Activated CD4-positive, alpha-beta T cell treated with anti-CD3 and anti-CD28 coated beads, Interleukin-2, amount 50 U/mL, for 16 hours (primary cell): ENCODE results near the gene PLCL1.
"Not testable (repeated sequence)": the region's sequence is repeated elsewhere in the genome, so short reads cannot be mapped to it uniquely, and the experiment has no call there.

Experiments
- DNase-seq: peaks from one replicate; pipeline ENCODE4 v3.0.0-alpha.2; 2020

The PLCL1 gene

DNA sequence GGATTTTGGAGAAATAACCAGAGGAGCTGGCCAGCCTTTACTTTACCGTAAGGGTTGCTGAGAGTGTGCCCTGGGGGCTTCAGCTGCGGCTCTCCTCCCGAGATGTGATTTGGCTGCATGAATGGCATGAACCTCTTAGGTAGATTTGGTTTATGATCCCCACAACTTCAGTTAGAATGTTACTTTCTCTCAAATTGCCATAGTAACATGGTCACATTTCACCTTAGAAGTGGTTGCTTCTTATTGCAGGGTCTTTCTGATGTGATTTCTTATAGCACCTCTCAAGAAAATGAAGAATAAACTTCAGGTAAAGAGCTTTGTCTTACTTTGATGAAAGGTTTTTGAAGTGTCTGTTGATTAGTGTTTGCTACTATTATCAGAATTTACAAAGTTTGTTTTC lies 5.6 kb downstream of the PLCL1 start:
- DNase-seq = no peak

DNA sequence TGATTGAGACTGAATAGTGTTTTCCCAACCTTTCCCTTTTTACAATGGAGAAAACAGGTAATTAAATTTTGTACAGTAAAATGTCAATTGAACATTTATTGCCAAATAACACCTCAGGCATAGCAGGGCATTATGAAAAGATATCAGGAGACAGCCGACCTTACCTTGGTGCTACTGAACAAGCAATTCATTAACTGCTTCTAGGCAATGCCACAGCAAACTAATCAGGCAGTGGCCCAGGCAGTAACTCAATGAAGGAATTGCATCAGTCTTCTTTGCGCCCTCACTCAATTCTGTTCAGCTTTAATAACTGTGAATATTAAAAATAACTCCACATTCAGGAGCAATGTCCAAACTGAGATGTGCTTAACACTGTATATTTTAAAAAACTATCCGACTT lies 6.1 kb downstream of the PLCL1 start:
- DNase-seq = no peak

DNA sequence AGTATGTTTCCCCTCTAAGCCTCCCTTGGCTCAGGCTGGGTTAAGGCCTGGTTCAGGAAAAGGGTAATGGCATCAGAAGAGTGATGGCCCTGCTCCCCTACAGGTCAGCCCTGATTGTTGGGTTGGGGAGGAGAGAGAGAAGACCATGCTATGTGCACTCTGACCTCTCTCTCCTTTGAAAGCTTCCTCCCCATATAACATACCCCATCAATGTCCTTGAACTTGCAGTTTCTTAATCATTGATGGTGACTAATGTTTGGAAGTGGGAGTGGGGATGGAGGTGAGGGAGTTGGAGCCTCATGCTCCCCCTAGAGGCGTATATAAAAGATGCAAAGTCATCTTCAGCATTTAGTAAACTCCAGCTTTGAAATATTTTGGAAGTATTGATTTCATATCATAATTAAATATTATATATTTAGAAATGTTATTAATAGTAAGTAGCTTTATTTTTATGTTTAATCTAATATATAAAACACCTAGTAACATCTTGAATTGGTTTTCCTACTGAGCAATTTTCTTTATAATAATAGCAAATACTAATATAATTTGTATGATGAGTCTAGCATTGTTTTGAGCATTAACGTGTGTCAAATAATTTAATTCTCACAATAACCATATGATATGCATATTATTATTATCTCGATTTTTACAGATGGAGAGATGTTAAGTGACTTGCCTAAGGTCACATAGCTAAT lies 8.8 kb downstream of the PLCL1 start:
- DNase-seq = peak; percentile 28

DNA sequence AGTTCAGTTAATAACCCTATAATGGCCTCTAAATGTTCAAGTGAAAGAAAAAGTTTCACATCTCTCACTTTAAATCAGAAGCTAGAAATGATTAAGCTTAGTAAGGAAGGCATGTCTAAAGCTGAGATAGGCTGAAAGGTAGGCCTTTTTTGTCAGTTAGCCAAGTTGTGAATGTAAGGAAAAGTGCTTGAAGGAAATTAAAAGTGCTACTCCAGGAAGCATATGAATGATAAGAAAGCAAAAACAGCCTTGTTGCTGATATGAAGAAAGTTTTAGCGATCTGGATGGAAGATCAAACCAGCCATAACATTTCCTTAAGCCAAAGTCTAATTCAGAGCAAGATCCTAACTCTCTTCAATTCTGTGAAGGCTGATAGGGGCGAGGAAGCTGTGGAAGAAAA lies 10.1 kb downstream of the PLCL1 start:
- DNase-seq = no peak

DNA sequence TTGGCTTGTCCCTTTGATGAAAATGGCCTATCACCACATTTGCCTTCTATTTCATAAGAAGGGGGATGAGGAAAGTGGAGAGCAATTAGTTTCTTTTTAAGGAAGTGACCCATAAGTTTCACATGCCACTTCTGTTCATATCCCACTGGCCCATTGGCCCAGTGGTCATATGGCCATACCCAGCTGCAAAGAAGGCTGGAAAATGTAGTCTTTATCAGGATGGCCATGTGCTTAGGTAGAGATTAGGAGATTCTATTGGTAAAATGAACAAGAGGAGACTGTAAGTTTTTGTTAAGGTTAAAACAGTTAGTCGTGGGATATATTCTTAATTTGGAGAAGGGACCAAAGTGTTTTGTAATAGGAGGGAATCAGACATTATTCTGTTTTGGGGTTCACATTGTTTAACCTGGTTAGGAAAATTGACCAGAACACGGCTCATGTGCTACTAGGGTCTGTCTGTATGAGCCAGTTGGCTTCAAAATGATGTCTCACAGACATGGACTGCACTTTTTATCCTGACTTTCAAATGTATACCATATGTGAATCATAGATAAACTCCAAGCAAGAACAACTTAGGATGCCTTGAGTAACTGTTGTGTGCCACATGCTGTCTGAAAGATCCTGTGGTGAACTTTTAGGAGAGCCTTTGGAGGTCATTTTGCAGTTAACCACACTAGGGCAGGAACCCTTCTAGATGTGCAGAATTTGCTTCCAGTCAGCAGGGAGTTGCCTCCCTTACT lies 17.3 kb downstream of the PLCL1 start:
- no peak for DNase-seq

DNA sequence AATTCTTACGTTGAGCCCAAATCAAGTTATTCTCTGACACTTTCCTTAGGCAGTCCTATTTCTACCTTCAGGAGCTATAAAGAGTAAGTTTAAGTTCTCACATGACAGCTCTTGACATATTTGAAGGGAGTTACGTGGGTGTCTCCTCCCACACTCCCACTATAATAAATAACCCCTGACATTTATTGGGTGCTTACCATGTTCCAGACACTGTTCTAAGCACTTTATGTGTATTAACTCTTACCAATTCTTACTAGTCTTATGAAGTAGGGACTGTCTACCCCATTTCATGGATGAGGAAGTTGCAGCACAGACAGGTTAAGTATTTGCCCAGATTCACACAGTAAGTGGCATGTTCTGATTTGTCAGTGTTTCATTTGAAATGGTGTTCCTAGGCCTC lies 17.9 kb downstream of the PLCL1 start:
- DNase-seq = no peak

DNA sequence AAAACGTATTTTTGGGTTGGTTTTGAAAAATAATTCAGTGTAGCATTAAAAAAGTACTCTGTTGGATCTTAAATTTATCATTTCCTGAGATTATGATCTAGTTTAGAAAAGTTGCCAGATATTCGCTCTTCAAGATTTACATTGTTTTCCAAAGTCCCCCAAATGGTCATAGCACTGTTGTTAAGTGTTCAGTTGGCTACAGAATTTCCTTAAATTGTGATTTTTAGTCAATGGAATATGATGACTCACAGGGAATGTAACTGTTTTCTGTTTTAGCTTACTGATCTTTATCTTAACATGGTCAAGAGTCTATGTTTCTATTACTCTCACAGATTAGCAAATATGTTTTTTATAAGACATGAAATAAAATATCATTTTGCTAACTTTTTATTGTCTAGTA lies 23.2 kb downstream of the PLCL1 start:
- DNase-seq = no peak

DNA sequence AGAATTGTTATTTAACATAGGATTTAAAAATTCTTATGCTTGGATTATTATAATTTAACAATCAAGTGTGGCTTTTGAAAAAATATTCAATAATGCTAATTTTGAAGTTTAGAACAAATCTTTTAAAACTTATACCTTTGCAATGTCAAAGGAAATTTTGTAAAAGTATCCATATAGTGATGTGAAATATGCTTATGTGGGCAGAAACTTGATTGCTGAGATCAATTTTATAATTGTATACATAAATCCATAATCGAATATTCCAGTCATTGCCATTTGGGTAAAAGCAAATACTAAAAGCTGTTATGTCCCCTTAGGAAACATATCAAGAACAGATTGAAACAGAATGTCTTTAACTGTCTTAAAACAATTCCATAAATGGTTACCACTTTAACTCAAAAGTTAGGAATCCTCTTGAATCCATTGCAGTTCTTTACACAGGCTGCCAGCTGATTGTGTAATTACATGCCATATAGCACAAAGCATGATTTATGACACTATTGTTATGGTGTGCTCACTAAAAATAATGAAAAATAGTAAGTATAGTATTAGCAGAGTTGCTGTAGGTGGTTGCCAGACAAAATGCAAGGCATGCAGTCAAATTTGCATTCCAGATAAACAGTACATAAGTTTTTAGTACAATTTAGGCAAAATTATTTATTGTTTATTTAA lies 24.2 kb downstream of the PLCL1 start:
- DNase-seq = no peak

DNA sequence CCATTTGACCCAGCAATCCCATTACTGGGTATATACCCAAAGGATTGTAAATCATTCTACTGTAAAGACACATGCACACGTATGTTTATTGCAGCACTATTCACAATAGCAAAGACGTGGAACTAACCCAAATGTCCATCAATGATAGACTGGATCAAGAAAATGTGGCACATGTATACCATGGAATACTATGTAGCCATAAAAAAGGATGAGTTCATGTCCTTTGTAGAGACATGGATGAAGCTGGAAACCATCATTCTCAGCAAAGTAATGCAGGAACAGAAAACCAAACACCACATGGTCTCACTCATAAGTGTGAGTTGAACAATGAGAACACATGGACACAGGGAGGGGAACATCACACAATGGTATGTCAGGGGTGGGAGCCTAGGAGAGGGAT lies 30.4 kb downstream of the PLCL1 start:
- DNase-seq = not testable (repeated sequence)

DNA sequence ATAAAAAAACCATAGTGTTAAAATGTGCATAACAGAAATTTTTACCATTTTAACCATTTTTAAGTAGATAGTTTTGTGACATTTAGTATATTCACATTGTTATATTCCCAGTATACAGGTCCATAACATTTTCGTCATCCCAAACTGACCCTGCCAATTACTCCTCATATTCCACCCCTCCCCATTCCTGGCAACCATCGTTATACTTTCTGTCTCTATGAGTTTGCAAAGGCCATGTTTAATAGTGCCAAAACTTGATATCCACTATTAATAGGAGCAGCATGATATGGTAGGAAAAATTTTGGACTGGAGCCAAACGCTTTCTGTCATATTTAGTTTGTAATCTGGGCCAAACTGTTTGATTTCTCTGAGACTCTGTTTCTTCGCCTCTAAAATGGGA lies 30.9 kb downstream of the PLCL1 start:
- DNase-seq = no peak

DNA sequence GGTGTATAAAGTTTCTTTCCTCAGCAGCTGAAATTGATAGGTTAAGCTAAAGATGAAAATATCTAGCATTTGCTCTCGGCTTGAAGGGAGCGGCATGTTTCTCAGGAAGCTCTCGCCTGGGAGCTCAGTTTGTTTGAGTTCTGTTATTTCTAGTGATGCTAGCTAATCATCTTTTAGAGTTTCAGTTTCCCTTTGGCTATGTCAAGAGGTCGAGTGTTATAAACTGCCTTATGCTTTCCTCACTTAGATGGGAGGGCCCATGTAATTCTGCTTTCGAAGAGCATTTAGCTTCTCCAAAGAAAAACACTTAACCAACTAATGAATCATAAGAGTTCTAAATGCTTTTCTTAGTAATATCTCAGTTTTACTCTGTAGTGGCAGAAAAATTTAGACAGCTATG lies 33.6 kb downstream of the PLCL1 start:
- peak; percentile 74 for DNase-seq

DNA sequence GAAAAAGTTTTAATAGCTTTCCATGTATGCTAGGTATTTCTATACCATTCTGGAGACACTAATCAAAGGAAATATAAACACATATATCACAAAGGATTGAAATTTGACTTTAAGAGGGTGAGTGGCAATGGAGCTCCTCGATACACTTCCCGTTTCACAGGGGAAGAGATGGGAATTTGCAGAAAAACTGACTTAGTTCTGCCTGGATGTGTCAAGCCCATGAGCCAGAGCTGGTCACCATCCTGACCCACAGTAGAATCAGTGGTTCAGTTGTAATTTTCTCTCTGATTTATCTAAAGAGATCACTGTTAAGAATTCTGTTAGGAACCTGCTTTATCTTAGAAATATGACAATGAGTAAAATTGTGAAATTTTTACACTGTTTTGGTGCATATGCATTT lies 34.2 kb downstream of the PLCL1 start:
- DNase-seq = no peak

DNA sequence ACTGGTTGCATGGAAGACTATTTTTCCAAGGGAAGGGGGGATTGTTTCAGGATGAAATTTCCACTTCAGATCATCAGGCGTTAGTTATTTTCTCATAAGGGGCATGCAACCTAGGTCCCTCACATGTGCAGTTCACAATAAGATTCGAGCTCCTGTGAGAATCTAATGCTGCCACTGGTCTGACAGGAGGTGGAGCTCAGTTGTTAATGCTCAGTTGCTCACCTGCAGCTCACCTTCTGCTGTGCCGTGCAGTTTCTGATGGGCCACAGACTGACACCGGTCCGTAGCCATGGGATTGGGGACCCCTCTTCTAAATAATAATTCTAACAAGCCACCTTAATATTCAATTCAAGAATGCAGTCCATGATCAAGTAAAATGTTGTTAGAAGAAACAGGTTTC lies 34.9 kb downstream of the PLCL1 start:
- no peak for DNase-seq

DNA sequence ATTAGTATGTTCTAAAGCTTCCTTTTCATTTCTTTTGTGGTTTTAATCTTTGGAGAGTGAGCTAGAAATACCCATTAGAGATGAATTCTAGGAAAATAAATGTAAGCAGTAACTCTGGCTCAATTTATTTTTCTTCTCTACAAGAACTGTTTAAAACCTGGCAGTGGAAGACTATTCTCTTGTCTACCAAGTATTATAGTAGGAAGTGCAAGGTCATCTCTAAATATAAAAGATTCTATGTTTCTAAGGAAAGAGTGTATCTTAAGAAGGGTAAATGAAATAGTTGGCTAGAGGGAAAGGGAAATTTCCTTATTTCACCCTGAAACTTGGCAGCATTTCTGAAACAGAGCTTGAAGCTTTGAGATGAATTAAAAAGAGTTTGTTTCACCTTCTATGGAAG lies 35.5 kb downstream of the PLCL1 start:
- DNase-seq = no peak

DNA sequence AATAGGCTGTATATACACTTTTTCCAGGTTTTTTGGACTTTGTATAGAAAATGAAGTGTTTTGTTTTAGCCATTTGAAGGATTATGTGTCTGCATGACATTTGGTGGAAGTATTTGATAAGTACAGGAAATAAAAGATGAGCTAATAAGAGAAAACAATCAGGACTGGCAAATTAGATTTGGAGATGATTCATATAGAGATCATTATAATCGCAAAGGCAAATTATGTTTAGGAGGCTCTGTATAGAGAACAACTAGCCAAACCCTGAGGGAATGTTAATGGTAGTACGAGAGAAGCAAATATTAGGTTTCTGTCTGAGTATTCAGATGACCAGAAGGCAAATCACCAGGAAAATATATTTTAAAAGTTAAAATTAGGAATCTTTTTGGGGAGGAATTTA lies 41.7 kb downstream of the PLCL1 start:
- no peak for DNase-seq

DNA sequence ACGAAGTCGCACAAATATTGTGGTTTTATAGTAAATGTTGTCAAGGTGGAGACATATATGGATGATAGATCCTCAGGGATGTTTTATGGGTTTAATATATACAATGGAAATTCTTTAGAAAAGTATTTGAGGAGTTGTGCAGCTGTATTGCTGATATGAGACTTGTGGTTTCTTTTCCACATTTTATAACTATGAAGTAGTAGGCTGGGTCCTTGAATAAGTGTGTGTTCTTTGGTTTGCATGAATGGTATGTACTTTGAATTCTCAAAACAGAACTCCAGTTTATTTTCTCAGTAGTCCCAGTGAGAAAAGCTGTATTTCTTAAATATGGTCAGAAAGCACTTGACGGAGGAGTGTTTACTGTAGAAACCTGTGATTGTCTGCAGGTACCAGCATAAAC lies 42.4 kb downstream of the PLCL1 start:
- DNase-seq = no peak

DNA sequence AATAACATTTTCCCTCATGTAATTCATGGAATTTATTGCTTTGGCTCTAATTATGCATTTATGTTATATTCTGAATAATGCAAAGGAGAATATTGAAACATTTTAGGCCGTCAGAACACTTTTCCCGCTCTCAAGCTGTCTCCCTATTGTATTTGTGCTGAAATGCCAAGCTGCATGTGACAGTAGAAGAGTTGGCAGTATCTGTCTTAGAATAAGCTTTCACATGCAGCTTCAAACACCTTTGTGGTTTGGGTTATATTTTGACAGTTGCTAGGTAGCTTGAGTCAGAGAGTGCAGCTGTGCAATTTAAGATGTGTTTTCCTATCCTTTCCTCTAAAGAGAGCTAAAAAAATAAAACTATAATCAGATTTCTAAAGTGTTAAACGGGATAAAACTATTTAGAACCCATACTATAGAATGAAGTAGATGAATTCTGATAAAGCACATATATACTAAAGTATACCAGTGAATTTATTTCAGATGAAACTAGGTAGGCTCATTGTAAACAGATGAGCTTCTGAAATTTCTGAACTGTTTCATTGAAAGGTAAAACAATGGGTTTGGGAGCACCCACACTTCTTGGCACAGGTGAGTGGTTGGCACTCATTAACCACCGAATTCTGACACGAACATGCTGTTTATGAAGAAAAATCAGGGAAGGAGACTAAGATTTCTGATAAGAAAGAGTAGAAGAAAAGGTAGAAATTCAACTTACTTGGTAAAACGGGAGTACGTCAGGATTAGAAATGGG lies 43.4 kb downstream of the PLCL1 start:
- peak; percentile 35 for DNase-seq

DNA sequence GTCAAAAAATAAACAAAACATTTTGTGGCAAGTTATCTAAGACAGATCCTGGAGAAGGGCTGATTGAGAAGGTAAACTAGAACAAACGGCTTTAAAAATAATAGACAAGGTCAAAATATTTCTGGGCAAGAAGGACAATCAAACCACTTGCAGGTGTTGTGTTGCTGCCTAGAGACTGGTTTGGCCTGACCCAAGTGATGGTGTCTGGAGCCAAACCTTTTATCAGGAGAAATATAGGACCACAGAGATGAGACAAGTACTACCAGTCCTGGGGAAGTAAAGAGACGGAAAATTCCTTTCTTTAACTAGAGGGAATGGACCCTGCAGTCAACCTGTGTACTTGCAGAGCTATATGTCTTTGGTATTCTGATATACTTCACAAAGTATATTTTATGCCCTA lies 44.2 kb downstream of the PLCL1 start:
- DNase-seq = no peak

DNA sequence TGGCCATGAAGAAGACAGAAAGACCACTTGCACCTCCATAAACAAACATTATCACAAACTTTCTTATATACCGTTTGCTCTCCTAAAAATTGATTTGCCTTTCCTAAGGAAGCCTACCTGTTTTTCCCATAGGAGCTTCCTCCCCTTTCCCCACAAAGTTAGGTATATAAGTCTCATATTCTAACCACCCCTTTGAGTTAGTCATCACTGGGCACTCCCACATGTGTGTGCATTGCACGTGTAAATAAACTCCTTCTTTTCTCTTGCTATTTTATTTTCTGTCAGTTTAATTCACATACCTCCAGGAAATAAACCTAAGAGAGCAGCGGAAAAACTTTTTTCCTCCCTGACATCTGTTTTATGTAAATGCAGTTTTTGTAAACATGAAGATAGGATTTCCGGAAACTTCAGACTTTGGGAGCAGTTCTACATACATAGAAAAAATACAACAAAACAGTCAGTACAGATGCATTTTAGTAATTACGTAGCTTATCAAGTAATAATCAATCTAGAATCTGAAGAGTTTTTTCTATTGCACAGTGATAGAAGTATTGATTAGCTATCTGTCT lies 46.6 kb downstream of the PLCL1 start:
- DNase-seq = no peak

DNA sequence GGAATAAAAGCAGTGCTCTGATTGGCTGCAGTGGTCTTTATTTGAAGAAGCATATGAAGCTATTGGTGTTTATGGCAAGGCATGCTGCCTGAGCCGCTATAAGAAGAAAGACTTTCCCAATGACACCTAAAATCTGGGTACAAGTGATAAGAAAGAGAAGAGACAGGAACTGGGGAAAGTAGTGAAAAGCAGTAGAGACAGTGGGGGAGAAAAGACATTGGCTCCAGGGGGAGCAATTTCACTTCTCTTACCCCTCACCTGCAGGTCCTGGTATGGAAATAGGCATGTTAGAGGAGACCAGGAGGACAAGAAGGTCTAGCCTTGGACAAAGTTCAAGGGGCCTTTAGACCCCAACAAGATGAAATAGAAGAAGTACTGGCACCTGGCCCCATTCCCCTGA lies 47.1 kb downstream of the PLCL1 start:
- no peak for DNase-seq

DNA sequence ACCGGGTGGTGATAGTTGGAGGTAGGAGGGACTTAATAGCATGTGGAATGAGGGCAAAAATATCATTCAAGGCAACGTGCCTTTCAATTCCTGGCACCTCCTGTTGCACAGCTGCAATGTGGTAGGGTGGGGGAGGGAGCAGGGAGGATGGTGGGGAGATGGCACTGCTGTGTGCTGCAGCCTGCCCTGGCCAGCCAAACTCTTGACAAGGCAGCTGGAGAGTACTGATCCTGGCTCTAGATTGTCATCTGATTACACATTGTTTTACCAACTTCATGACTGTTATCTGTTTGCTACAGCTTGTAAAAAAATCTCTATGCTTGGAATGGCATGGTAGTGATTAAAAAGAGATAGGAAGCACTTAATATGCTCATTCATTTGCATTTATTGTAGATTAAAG lies 47.7 kb downstream of the PLCL1 start:
- no peak for DNase-seq

DNA sequence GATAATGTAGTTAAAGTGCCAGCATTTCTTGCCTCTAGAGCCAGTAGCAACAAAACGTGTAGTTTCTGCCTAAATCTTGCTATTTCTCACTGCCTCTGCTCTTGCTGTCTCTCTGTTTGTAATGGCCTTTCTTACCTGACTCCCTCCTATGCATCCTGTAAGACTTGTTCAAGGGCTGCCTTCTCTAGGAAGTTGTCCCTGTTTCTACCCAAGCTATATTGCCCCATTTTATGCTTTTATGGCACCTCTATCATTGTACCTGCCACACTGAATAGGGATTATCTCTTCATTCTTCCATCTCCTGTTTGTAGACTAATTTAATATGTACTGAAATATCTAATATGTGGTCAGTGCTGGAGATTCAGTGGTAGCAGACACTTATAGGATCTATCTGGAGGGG lies 49.2 kb downstream of the PLCL1 start:
- DNase-seq = no peak

DNA sequence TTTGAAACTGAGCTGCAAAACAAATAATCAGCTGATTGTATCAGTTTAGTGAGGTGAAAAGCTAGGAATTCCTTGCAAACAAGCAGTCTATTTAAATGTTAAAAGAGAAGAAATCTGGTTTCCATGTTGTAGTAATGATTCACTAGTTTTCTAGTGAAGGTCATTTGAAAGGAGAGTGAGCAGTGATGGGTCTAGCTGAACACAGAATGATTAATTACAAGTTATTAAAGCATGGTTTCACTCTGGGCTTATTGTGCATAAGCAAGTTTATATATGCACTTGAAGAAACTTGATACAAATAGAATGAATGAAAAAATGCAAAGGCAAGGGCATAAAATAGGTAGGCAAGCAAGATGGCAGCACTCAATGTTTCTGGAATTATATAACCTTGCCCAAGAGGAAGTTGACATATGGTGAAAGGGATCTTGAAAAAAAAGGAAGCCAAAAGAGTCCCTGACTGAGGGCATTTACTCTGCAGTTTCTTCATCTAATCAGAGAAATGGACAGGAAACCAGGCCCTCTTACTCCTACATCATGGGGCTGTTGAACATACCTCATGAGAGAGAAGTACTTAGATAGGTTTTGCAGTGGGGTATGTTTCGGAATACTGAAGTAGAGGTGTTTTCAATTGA lies 53.2 kb downstream of the PLCL1 start:
- DNase-seq = no peak
